Neural cell (in vitro differentiated cells): ENCODE measurements around the gene COL13A1.

Source experiments
- CTCF ChIP-seq: fragments of 450-650 bp; IDR thresholded peaks from 2 replicates; pipeline ENCODE4 v1.5.1; 2014; ENCODE audit warnings: antibody characterized with exemption, mild to moderate bottlenecking, moderate library complexity; ENCODE audit not compliant: poor library complexity, severe bottlenecking
- EP300 ChIP-seq: fragments of 450-650 bp; conservative IDR thresholded peaks from 2 replicates; pipeline ENCODE4 v1.6.1; 2014; ENCODE audit warnings: antibody characterized with exemption, mild to moderate bottlenecking, moderate library complexity; ENCODE audit not compliant: poor library complexity, severe bottlenecking
- EZH2 ChIP-seq: fragments of 200-600, 300-800 bp; shearing (Covaris generic), sonication (generic); IDR thresholded peaks from 2 replicates; pipeline ENCODE4 v1.6.1; 2014; ENCODE audit warnings: antibody characterized with exemption, low read length, borderline replicate concordance, mild to moderate bottlenecking; ENCODE audit not compliant: insufficient read depth, poor library complexity, severe bottlenecking
- POLR2AphosphoS5 ChIP-seq: IDR thresholded peaks from 2 replicates; pipeline ENCODE4 v1.6.1; 2012

GRCh38 chr10:69768386-69768785 lies 33.3 kb upstream of the COL13A1 start:
- TF ChIP-seq EZH2 (no peak), POLR2AphosphoS5 (no peak), CTCF (no peak), EP300 (no peak)
